GM19025 (cell line): ENCODE data around the gene S100A12.

ENCODE experiments used
- ATAC-seq: cut with Tn5 transposase; IDR thresholded peaks from one replicate; pipeline ENCODE4 v1.9.1; 2021; ENCODE audit warnings: mild to moderate bottlenecking, low read depth, moderate library complexity; ENCODE audit not compliant: unreplicated experiment

S100A12 gene

GRCh38 chr1:153337980-153338853, 37.2 kb downstream of the S100A12 start:
- no peak for ATAC-seq

DNA sequence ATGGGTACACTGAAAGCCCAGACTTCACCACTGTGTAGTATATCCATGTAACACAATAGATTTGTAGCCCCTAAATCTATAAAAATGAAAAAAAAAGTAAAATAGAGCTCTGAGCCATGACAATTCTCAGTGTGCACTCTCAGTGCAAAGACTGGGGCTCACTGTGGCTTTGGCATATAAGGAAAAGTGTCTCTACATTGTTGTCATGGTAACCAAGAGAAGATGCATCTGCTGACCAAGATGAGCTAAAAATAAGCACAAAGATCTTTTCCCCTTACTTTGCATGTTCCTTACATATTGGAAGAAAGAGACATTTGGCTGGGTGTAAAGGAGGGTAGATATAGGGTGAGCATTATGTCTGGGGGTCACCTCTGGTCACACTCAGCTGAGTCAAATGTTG, 38.8 kb downstream of the S100A12 start:
- no peak for ATAC-seq

DNA sequence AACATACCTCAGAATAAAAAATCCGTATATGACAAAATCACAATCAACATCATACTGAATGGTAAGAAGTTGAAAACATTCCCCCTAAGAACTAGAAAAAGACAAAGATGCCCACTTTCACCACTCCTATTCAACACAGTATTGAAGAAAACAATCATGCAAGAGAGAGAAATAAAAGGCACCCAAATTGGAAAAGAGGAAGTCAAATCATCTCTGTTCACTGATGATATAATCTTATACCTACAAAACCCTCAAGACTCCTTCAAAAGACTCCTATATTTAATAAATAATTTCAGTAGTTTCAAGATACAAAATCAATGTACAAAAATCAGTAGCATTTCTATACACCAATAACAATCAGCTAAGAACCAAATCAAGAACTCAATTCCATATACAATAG, 41.5 kb downstream of the S100A12 start:
- no peak for ATAC-seq

DNA sequence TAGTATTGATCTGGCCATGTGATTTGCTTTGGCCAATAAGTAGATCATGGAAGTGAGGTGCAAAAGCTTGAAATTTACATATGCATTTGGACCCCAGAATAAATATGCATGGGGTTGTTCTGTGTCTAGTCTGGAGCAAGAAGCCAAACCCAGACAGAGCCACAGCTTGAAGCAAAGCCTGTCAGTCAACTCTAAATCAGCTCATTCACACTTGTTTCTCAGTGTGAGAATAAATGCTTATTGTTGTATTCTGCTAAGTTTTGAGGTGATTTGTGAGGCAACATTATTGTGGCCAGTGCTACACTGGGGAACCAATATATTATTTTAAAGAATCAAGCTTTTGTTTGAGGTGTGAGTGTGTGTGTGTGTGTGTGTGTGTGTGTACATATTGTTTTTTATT, 50.5 kb downstream of the S100A12 start:
- ATAC-seq, result no peak
